ENCODE results near the gene RMDN2.
"Not testable (repeated sequence)": the region's sequence is repeated elsewhere in the genome, so short reads cannot be mapped to it uniquely, and the experiment has no call there.

The RMDN2 gene

GRCh38 chr2:37898448-37898847 lies 26.6 kb upstream of the RMDN2 start:
- no peak for DNase-seq

DNA sequence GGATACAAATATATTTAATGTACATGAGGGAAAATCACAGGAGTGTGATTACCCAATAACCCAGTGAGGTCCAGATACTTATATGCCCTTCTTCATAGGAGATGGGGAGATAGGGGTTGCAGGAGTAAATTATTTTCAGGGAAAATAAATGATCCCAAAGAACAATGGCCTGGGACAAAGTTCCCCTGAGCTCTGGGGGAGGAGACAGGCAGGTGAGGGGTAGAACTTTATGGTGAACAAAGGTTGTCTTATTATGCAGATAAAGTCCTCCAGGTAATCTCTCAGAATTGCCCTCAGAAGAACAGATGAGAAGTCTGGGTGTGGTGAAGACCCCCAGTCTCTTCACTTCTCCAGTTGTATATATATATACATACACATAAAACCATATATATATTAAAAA lies 22.1 kb upstream of the RMDN2 start:
- no peak for DNase-seq

DNA sequence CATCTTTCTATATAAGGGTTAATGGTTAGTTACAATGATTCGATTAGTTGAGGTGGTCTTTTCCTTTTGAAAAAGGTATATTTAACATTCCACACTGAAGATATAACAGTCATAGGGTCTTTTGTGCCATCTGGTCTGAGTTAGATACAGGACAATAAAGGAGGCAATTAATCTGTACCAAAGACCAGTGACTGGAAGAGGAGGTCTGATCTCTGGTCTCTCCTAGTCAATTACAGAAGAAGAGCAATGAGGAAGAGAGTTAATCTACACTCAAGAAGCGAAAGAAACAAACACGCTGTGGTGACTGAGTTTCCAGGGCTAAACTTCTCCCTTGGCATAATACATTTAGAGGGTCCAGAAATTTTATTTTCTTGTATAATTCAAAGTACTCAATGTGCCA lies 20.7 kb upstream of the RMDN2 start:
- no peak for DNase-seq

GRCh38 chr2:37904993-37905392 lies 20.1 kb upstream of the RMDN2 start:
- DNase-seq: no peak

- no peak for DNase-seq
Measured at GRCh38 chr2:37906131-37906530, 19.0 kb upstream of the RMDN2 start.

- DNase-seq: no peak
Measured at GRCh38 chr2:37907501-37908225, 17.4 kb upstream of the RMDN2 start.

DNA sequence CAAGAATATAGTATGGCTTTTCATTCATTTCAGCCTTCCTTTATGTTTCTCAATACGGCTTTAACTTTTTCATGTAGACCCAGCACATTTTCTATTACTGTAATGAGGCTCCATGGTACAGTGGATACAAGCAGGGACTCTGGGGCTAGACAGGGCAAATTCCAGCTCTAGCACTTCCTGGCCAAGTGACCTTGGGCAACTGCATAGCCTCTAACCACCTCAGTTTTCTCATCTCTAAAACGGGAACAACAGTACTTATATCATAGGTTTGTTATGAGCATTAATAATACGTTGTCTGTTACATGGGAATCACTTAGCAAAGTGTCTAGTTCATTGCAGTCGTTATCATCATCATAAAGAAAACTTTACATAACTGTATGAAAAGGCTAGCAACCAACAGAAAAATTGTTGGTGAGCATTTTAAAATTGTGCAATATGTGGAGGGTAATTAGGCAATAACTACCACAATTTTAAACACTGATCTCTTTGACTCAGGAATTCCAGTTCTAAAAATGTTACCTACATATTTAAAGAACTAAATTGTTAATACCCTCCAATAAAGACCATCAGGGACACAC lies 13.7 kb upstream of the RMDN2 start:
- DNase-seq: no peak

- DNase-seq: no peak
Measured at GRCh38 chr2:37912056-37912455, 13.0 kb upstream of the RMDN2 start.

- DNase-seq: no peak
Measured at GRCh38 chr2:37912616-37913015, 12.5 kb upstream of the RMDN2 start.

- no peak for DNase-seq
Measured at GRCh38 chr2:37914340-37914739, 10.7 kb upstream of the RMDN2 start.

GRCh38 chr2:37915773-37916172 lies 9.3 kb upstream of the RMDN2 start:
- no peak for DNase-seq

DNA sequence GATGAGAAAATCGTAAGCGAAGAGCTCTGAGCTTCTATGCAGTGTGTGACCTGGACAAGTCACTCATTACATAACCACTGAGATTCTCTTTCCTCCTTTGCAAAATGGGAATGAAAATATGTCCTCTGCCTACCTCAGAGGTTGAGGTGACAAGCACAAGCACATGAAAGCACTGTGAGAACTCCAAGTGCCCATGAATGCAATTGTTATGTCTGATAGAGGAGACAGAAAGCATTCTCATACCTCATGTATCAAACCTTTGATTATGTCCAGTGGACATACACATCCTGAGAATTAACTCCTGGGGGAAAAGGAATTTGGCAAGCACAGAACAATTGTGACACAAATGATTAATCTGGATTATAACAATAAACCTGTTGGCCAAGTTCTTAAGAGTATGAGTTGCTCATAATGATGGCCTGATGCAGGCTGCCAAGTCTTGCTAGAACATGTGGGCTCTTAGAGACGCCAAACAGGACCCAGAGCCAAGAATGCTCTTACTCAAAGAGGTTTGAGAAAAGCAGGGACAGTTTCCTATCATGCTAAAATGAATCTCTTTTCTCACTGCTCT lies 8.5 kb upstream of the RMDN2 start:
- no peak for DNase-seq

GRCh38 chr2:37917281-37918228 lies 7.5 kb upstream of the RMDN2 start:
- no peak for DNase-seq

GRCh38 chr2:37918742-37919186 lies 6.3 kb upstream of the RMDN2 start:
- no peak for DNase-seq

DNA sequence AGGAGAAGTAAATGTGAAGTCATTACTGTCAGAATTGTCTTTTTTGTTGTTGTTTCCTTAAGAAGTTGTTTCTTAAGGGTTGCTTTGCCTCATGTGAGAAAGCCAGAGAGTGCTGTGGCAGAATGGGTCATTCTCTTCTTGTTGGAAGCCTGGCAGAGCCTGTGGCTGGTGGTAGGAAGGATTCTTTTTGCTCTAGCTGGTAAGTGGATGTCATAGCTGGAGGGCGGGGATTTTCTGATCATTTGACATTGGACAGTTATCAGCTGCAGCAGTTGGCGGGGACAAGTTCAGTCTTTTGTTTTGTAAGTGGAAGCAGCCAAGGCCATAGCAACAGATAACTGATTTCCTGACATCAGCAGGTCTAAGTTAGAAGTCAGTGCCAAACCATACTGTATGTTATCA lies 5.5 kb upstream of the RMDN2 start:
- DNase-seq: no peak

GRCh38 chr2:37920570-37920969 lies 4.5 kb upstream of the RMDN2 start:
- DNase-seq: no peak

- no peak for DNase-seq
Measured at GRCh38 chr2:37921781-37922180, 3.3 kb upstream of the RMDN2 start.

- no peak for DNase-seq
Measured at GRCh38 chr2:37923308-37924055, 1.6 kb upstream of the RMDN2 start.

GRCh38 chr2:37926635-37927034 lies 1.5 kb downstream of the RMDN2 start:
- DNase-seq: no peak

GRCh38 chr2:37928377-37928776 lies 3.3 kb downstream of the RMDN2 start:
- DNase-seq: no peak

DNA sequence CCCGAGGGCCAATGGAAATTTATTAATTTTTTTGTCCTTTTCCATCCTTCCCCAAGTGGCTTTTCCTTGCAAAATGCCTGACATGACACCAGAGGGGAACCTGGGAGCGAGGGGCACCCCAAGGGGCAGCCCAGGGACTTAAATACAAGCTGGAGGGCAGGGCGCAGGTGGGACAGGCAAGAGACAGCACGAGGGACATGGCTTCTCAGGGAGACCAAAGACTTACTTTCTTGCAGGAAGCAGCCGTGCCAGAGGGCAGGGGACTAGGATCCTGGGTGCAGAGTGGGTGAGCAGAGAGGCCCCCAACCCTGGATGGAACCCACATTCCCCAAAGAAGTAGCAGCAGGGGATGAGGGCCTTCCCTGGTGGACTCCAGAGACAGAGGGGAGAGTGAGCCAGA lies 5.3 kb downstream of the RMDN2 start:
- not testable (repeated sequence) for DNase-seq

GRCh38 chr2:37932873-37933272 lies 7.8 kb downstream of the RMDN2 start:
- DNase-seq: not testable (repeated sequence)

Data from bone marrow (tissue), 2 donors.